H1 (cell line): ENCODE results near the gene SPI1. TPM values are rescaled to one million over a fixed set of nuclear protein-coding genes. Genes with fewer than 3 reads are reported as not detected.

ENCODE experiments used
- ATF2 ChIP-seq: IDR thresholded peaks from 2 replicates; pipeline ENCODE4 v1.6.1; 2012; ENCODE audit warnings: low read length, inconsistent platforms
- BACH1 ChIP-seq: IDR thresholded peaks from 2 replicates; pipeline ENCODE4 v1.6.1; 2012; ENCODE audit warnings: low read length, improper control_type of control experiment
- CBX5 ChIP-seq: fragments of 300-800, 300-1000 bp; sonication (generic); IDR thresholded peaks from 2 replicates; pipeline ENCODE4 v1.7.1; 2016; ENCODE audit warnings: antibody characterized with exemption, low read length, low read depth
- CHD2 ChIP-seq: IDR thresholded peaks from 2 replicates; pipeline ENCODE4 v1.6.1; 2012; ENCODE audit warnings: low read length, improper control_type of control experiment
- CHD7 ChIP-seq: fragments of 300-600 bp; sonication (generic); IDR thresholded peaks from 2 replicates; pipeline ENCODE4 v1.7.1; 2012; ENCODE audit warnings: low read length, moderate library complexity, mild to moderate bottlenecking, inconsistent platforms; ENCODE audit not compliant: insufficient replicate concordance
- KDM4A ChIP-seq: IDR thresholded peaks from one replicate; pipeline ENCODE4 v1.7.1; 2012; ENCODE audit warnings: low read depth, mild to moderate bottlenecking, moderate library complexity, low read length, inconsistent platforms; ENCODE audit not compliant: severe bottlenecking
- POLR2A ChIP-seq, 2 experiments: IDR thresholded peaks; 1 replicate in 1 of 2; 2 replicates in 1 of 2; pipeline ENCODE4 v1.6.1; 2011; ENCODE audit warnings: low read depth in 2 of 2, low read length in 2 of 2, mild to moderate bottlenecking in 2 of 2; ENCODE audit errors: control extremely low read depth in 1 of 2
- POLR2AphosphoS5 ChIP-seq: IDR thresholded peaks from 2 replicates; pipeline ENCODE4 v1.6.1; 2011; ENCODE audit warnings: low read depth, low read length
- TAF7 ChIP-seq: optimal IDR thresholded peaks from 2 replicates; pipeline ENCODE3; 2011; ENCODE audit warnings: low read depth, mild to moderate bottlenecking, inconsistent platforms, low read length, moderate library complexity, borderline replicate concordance
- polyA plus RNA-seq, 7 experiments: library from polyadenylated mRNA; depleted of rRNA in 3 of 7; stranded (reverse) in 5 of 7; unstranded in 2 of 7; fragments of >200 nt in 5 of 7; fragments of 200-250 nt in 2 of 7; gene quantifications; 1 replicate in 5 of 7; 2 replicates in 1 of 7; 4 replicates in 1 of 7; pipeline versions ENCODE4 v1.2.1 to v1.2.3, GENCODE V29; 2011 to 2013; ENCODE audit warnings: missing spikeins in 2 of 7, mixed read lengths in 2 of 7
- total RNA-seq: library from RNA; stranded (reverse); fragmentation: NEBNext Ultra II Directional; extraction: Animal tissue kit (Norgen Biotek cat#: 25700); gene quantifications from 2 replicates; pipeline ENCODE4 v1.2.1, GENCODE V29; 2021

Gene SPI1
- total and polyA plus RNA-seq, 2 of the 8 experiments (the other 6 are each of a cell fraction or from before 2014, with no cell fraction given): 0.12 TPM; not detected in 1

- TF ChIP-seq CHD7 (no peak), POLR2A (IDR thresholded peaks at IDR 0.05; ENCODE audit: control extremely low read depth in 1 of 2, low read depth in 2 of 2, low read length in 2 of 2) (no peak), CBX5 (no peak), CHD2 (no peak), BACH1 (no peak), ATF2 (no peak), KDM4A (no peak), POLR2AphosphoS5 (no peak), TAF7 (no peak)
Observed at GRCh38 chr11:47393163-47394049, 15.1 kb upstream of the SPI1 start (continued).
